Measurements from ENCODE around the gene BOLA1.
A peak's percentile ranks its signal among the peaks of the same experiment; 100 is the strongest.

The BOLA1 gene

DNA sequence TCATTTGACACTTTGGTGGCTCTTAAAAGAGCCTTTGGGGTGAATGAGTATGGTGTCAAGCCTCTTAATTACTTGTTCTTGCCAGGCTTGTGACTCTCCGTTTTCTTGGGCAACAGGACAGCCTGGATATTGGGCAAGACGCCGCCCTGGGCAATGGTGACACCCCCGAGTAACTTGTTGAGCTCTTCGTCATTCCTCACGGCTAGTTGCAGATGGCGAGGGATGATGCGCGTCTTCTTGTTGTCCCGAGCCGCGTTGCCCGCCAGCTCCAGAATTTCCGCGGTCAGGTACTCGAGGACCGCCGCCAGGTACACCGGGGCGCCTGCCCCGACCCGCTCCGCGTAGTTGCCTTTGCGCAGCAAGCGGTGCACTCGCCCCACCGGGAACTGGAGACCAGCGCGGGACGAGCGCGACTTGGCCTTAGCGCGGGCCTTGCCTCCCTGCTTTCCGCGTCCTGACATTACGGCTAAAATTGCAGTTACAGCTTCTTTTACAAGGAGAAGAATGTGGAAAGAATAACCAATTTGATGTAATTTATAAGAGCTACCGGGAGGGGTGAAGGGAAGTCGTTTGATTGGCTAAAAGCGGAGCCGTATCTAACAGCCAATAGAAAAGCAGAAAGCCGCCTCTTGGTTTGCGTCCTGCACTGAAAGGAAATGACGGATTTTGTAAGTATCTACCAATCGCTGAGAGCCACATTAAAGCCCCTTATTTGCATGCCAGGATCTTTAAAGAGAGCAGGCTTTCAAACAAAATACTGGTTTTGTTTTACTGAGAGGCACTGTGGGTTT, 11.7 kb upstream of the BOLA1 start:
- peak; percentile 83 for DNase-seq

DNA sequence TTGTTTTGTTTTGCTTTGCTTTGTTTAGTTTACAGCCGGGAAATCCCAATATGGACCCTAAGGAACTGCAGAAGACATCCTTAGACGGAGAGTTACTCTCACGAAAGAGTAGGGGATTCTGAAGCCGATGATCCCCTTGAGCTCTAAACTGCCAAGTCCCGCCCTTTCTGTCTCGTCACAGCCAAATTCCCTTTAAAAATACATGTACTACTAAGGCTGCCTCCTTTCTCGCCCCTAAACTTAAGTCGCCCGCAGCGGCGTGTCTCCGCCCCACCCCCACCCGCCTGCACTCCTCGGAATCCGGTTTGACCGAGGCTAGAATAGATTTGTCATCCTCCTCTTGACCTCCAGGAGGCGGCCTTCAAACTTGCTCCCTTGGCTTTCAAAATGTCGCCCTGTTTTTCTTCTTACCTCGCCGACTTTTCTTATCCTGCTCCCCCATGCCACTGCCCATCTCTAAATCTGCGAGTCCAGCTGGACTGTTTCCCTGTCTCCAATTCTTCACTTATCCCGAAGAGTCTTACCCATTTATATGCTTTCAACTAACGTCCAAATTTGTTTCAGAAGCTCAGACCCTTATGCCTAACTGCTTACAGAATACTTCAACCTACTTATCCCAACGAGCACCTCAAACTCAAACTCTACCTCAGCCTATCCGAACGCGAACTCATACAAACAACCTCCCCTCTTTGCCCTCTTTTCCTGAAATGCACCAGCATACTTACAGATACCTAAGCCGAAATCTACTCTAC, 10.9 kb upstream of the BOLA1 start:
- DNase-seq: peak; percentile 89

DNA sequence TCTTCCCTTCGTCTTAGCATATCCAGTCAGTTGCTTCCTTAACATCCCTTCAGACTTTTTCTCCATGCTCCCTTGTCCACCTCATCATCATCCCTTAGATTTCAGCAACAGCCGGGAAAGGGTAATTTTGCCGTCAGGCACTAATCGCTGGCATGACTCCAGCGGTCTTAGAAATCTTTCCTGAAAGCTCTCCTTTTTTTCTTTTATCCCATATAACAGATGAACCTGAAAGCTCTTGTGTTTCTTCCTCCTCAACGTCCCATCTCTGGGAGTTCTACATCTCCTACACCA, 10.4 kb upstream of the BOLA1 start:
- no peak for DNase-seq

DNA sequence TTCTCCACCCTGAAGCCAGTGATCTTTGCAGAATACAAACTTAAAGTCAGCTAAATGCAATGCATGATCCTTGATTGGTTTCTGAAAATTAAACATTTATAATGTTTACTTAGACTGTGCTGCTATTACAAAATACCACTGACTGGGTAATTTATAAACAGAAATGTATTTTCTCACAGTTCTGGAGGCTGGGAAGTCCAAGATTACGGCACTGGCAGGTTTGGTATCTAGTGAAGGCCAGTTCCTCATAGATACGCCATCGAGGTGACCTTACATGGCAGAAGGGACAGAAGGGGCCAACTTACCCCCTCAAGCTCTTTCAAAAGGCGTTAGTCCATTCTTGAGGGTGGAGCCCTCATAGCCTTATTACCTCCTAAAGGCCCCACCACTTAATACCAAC, 2.8 kb upstream of the BOLA1 start:
- DNase-seq: no peak

DNA sequence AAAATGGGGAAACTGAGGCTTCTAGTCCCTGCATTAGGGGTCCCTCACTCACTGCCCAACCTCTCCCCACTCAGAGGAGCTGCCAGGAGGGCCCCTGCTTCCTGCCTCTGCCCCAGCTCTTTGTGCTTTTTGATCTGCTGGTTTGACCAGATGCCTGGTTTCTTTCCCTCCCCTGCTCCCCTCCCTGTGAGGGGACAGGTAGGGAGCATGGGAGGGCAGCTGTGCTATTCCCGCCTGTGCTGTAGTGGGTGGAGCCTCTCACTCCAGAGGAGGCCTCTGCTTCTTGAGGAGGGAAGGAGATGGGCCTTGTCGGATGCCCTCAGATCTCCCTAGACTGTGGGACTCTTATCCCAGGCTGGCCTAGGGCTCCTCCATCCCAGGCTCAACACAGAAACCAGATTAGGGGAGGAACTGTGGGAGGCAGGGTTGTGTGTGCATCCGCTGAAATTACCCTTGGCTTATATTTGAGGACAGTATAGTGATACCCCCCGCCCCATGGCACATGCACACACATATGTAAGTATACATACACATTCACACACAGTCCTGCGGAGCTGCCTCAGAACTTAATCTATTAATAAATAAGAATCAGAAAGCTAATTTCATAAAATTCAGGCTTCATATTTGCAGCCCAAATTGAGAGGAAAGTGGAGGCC, 4.6 kb downstream of the BOLA1 start:
- DNase-seq: no peak

DNA sequence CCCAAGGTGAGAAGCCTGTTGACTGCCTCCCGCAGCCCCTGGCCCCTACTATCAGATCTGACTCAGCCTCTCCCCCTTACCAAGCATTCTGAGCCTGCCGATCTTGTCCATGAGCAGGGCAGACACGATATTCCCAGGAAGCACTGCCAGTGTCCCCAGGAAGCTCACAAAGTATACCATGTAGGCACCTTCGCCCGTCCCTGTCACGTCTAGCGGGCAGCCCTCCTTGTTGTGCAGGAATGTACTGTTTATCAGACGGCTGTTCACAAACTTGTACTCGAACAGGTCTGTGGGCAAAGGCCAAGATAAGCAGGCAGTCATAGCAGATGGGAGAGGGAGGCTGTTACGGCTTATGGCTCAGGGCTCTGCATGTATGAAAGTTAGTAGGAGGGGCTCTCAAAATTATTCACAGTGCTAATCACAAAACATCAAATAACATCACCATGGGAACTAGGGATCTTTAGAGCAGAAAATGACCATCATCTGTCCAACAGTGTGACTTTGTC, 7.3 kb downstream of the BOLA1 start:
- DNase-seq: no peak

DNA sequence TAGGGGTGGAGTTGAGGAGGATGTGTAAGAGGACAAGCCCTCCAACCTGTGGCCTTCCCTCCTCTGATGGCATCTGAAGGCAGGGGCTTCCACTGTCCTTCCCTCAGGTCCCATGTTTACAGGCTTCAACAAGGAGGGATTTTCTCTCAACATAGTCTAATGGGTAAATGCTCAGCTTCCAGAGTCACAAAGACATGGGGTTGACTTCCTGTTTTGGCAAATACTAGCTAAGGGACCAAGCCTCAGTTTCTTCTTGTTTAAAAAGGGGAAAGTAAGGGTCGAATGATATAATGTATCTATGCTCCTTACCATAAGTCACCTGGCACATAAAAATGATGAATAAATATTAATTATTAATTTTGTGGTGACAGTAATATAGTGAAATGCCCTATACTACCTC, 15.2 kb downstream of the BOLA1 start:
- no peak for DNase-seq

DNA sequence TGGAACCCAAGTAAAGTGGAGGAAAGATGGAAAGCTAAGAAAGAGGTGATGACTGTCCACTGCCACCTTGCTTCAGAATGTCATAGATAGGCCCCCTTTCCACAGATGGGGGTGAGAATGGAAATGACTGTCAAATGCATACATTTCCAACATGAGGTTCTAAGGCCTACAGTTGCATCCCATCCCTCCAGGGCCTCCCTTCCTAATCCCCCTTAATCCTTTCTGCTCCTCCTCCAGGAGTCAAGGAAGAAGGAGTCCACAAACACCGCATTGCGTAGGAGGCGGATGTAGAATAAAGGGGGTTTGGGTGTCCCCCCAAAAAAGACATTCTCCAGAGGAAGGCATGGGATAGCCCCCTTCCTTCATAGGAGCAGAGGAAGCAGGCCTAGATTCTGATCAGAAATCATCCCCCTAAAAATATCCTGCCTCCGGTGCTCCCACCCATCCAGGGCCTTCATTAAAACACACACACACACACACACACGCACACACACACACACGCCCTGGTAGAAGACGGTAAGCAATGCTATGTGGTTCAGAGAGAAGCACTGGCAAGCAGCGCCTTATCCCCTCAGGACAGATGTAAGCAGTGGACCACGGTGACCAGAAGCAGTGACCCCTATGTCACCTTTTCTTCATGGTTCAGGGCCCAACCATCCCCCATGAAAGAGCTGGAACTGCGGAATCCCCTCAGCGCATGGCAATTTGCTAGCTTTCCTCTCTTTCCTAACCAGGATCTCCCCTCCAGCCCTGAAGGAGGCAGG, 16.2 kb downstream of the BOLA1 start:
- DNase-seq: no peak

DNA sequence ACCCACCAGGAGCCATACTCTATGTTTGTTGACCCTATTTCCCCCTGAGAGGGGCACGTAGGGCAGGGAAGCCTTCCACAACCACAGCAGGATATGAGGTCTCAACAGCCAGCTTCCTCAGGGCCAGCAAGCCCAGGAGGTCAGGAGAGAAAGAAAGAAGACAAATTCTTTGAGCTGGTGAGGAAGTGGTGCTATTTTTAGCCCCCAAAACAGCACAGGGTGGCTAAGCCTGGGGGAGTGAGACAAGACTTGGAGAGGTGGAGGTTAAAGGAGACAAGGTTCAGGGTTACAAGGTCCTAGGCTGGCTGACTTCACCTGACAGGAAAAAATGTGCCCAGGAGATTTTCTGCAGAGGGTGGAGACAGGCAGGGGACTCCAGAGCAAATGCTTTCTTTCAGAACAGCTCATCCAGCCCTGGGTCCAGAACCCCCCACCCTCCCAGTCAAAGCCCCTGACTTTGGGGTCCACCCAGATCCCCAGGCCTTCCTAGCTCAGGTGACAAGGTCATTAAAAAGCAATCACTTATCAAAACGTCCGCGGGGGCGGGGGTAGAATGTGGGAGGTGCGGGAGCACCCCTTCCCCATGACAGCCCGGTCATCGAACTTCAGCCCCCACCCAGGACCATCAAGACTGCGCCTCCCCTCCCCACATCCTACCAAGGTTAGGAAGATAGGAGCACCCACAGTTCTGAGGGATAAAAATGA, 17.0 kb downstream of the BOLA1 start:
- no peak for DNase-seq

DNA sequence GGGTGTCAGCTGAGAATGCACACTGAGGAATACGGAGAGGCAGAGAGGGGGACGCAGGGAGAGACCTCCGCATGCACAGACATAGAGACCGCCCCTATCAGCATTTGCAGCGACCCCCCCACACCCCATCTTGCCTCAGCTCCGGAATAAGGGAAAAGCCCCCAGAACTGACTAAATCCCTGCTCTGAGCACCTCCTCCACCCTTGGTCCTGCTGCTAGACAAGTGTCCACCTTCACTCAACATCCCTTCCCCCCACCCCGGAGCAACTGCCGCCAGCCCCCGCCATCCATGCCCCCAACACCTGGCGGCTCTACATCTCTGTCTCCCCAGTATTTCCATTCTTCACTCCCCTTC, 17.5 kb downstream of the BOLA1 start:
- DNase-seq: no peak

DNA sequence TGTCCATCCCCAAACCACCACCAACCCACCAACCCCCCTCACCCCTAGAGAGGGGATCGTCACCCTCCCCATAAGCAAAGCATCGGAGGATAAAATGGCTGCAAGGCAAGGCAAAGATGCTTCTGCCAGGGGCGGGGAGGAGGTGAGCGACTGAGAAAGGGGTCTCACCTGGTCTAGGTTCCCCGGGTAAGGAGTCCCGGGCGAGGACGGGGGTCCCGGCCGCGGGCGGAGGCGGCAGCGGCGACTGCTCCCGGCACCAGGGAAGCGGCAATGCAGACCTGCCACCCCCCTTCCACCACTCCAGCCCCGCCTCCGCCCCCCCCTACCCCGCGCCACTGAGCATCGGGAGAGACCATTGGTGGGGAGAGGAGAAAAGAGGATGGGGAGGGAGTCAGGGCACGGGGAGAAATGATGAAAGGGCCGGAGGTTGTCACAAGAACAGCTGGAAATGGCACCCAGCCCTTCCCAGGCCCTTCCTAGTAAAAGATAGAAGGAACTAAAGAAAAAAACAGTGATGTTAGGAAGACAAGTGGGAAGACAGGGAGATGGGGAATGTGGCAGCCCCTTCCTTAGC, 18.3 kb downstream of the BOLA1 start, which contains the start of gene SV2A:
SV2A (minus strand) TSS at position 274 of the 574 bp plus-strand sequence. CDS start 4,004 bp downstream, outside the sequence.
- peak; percentile 45 for DNase-seq

DNA sequence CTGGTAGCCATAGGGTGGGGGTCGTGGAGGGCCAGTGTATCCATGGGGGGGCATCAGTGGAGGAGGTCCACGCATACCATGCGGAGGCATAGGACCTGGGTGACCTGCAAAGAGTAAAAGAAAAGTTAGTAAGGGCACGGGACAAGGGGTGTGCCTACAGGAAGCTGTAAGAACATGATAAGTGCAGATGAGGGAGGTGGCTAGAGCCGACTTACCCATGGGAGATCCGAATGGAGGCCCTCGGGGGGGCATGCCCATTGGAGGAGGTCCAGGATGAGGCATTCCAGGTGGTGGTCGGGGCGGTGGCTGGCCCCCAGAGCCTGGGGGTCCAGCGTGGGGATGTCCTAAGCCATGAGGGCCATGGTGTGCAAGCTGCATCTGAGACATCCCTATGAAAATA, 24.3 kb downstream of the BOLA1 start:
- no peak for DNase-seq

DNA sequence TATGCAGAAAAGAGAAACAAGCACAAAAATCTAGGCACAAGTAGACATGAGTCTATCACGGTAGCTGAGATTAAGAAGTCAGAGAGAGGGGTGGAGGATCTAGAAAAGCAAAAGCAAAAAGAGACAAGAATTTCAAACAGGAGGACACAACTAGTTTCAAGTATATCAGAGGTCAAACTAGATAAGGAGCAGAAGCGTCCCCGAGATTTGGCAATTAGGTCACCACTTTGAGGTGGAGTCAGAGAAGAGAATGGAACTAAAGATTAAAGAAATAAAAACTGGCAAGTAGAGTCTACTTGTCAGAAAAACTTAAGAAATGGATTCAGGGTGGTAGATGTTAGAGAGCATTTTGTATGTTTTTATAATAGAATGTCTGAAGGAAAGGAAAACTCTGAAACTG, 26.0 kb downstream of the BOLA1 start:
- no peak for DNase-seq

DNA sequence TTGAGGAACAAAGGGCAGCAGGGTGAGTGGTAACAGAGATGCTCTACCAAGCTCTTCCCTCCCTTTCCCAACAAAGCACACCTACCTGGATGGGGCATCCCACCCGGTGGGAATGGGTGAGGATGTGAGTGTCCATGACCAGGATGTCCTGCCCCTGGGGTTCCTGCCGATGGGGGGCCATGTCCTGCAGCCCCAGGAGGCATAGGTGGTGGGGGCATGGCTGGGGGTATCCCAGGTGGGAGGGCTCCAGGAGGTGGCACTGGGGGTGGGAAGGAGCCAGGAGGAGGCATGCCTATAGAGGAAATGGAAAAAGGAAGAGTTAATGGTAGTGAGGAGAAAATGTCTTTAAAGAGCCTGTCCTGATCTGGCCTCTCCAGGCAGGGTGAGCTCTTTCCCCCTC, 26.4 kb downstream of the BOLA1 start:
- DNase-seq: no peak

DNA sequence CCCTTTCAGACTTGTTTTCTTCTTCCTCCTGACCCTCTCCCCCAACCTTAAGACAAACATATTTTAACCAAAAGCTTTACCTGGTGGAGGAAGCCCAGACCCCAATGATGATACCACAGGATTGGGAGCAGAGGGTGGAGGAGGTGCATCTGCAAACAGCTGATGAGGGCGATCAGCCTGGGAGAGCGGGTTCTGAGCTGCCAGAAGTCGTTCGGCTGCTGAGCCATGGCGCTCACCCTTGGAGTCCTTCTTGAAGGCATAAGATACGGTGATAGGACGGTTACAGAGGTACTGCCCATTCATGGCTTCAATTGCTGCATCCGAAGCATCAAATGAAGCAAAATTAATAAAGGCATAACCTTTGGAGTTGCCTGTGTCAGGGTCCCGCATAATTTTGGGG, 26.9 kb downstream of the BOLA1 start:
- DNase-seq: no peak

DNA sequence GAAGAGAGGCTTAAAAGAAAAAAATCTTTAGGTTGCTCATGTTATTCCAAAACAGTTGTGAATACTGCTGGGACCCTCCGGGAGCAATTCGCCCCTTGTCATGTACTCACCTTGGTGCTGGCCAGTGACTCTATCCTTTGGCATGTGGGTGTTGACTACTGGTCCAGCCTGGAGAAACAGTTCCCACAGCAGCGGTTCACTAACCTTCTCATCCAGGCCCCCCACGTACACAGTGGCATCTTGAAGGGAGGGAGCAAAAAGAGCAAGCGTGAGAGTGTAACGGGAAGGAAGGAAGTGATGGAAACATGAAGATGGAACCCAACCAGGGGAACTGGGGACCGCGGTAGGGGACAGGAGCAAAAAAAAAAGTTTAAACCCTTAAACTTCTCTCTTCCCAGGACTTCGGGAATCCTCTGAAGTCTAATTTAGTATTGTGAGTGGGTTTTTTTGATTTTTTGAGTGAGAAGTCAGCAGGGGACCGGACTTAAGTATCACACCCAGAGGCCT, 27.7 kb downstream of the BOLA1 start:
- DNase-seq: no peak

DNA sequence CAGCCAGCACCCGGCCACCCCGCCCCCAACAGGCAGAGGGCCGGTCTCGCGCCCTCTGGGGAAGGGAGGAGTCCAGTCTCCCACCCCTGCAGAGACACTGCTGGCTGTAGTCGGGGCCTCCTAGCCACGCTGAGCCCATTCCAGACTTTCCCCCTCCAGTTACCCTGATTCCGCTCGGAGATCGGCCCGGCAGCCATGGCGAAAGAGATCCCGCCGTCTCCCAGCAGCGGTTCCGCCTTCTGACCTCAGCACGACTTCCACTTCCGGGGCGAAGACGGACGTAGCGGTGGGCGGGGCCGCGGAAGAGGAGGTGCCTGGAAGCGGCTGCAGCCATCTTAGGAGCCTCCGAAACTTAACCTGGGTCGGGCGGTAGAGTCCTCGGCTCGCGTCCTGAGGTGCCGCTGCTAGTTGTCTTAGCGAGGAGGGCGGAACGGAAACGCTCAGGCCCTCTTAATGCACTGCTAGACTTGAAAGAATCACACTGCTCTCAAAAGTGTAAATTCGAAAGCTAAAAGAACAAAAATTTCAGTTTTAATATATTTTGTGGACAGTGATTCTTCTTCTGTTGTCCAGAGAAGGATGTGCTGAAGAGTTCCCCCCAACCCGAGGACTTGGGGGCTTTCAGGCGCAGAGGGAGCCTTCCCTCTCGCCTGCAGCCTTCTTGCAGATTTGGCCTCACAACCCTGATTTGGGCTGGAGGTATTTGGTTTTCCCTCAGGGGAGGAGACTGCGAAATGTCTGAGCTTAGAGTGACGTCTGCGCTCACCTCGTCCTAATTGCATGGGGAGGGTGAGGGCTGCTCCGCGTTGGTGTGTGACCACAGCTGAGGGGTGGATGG, 28.4 kb downstream of the BOLA1 start, which contains the start of gene SF3B4:
SF3B4 (minus strand) TSS at position 241 of the 838 bp plus-strand sequence; CDS start at position 197, 44 bp downstream.
- DNase-seq: peak; percentile 95

DNA sequence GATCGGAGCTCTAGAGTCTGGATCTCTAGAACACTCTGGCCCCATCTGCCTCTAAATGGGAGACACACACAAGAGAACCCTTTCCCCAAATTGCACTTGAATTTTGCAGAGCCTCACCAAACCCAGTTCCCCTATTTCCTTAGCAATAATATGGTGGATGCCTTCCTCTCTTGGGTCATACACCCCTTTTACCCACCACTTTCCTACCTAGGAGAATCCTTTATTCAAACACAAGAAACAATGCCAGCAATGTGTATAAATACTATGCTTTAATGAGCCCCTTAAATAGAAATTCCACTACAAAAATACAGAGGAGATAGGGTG, 29.0 kb downstream of the BOLA1 start:
- no peak for DNase-seq

DNA sequence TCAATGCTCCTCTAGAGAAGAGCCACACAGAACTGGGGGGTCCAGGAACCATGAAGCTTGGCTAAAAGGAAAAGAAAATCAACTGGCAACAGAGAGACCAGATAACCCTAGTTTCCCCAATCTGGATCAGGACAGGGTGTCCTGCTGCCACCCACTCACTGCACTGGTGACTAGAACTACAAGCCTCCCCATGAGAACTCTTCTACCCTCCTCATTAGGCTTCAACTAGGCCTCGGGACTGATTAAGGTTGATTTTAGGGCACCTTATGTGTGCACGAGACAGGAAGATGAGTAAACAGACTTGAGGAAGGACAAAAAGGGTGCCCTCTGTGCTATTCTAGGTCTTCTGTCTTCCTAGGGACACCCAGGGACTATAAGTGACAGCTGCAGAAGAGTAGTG, 30.5 kb downstream of the BOLA1 start:
- DNase-seq: no peak

DNA sequence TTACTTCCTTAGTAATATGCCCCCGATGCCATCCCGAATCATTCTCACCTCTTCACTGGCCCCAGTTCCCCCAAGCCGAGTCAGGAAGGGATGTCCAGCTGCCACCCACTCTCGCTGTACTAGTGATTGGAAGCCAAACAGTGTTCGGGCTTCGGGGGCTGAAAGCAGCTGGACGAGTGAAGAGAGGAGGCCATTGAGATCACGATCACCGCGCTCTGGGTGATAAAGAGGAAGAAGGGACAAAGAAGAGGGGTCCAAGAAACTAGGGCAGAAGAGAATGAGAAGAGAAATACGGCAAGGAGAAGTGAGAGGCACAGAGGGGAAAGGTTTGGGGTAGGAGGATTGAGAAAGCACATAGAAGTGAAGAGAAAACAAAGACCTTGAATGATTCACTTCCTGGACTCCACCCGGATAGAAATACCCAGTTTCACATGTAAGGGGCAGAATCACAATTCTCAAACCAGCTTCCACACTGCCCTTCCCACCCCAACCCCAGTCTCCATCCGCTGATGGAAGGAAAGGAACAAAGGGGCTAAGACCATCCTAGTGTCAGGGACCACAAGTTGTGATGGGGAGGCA, 31.9 kb downstream of the BOLA1 start:
- DNase-seq: no peak

DNA sequence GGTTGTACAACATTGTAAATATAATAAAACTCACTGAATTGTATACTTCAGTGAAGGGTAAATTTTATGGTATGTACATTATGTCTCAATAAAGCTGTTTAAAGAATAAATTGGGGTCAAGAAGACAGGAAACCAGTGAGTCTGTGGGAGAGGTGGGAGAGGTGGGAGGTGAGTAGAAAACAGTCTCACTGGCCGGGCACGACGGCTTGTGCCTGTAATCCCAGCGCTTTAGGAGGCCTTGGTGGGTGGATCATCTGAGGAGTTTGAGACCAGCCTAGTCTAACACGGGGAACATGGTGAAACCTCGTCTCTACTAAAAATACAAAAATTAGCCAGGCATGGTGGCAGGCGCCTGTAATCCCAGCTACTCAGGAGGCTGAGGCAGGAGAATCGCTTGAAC, 33.1 kb downstream of the BOLA1 start:
- no peak for DNase-seq

All from stimulated activated CD4-positive, alpha-beta T cell treated with anti-CD3 and anti-CD28 coated beads, Interleukin-1b, Interleukin-23, amount 100 ng/mL, for 48 hours (primary cell).